Measurements from ENCODE around the gene CD7.

CD7 gene

GRCh38 chr17:82314012-82314726 lies 3.2 kb downstream of the CD7 start:
- Histone ChIP-seq H3F3A (ENCODE audit: control insufficient read depth, insufficient read depth) (peaks cover 3% of the 10 kb centered on the region; the same call in 1 of the 2 replicates), H3K9me2 (replicated peaks; ENCODE audit: control insufficient read depth, low read length) (no peaks in the 10 kb centered on the region), H3K9me3 (ENCODE audit: control insufficient read depth, insufficient read depth, low read length) (peaks cover 17% of the 10 kb centered on the region), H3K36me3 (ENCODE audit: control insufficient read depth, low read length) (no peaks in the 10 kb centered on the region), H3K27ac (ENCODE audit: low read depth, low read length) (no peak overlapping the region), H3K4me1 (ENCODE audit: control insufficient read depth, low read length) (no peaks in the 10 kb centered on the region), H3K4me3 (ENCODE audit: low read length) (no peak overlapping the region), H3K79me2 (ENCODE audit: control insufficient read depth, low read length) (no peaks in the 10 kb centered on the region), H3K4me2 (ENCODE audit: low read length) (no peak overlapping the region), H3K27me3 (ENCODE audit: control insufficient read depth, low read length) (no peaks in the 10 kb centered on the region), H4K20me1 (ENCODE audit: control insufficient read depth, insufficient read depth, low read depth, low read length) (no peaks in the 10 kb centered on the region)
- TF ChIP-seq EZH2phosphoT487 (IDR thresholded peaks at IDR 0.05; ENCODE audit: borderline replicate concordance, low read length), result no peak
- TF ChIP-seq CTCF (IDR thresholded peaks at IDR 0.05; ENCODE audit: low read depth, low read length, poor library complexity, severe bottlenecking), result no peak

DNA sequence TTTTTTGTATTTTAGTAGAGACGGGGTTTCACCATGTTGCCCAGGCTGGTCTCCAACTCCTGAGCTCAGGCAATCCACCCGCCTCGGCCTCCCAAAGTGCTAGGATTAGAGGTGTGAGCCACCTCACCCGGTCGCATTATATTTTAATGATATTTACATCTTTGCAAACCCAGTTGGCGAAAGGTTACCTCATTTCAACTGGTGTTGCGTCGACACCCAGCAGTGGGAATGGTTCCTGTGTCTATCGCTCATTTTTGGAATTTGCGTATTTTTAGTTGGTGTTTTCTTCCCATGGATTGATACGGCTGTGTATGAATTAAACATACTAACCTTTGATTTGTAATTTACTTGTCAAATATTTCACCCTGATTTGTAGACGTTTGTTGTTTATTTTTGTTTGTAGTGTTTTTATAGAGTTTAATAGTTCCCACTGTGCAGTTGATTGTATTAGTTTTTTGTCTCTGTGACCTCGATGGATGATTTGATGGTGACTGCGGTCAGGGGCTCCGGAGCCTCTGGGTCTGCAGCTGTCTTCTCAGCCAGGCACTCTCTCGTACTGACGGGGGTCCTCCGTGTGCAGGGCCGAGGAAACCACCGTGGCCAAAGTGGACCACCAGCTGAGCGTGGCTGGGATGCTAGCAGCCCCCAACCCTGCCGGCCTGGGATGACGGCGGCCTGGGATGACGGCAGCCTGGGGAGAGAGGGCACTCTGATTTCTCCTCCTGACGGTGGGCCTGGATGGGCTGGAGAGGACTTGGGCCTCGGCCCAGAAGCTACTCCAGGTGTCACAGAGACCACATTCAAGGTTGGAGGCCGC lies 4.0 kb downstream of the CD7 start:
- no peak overlapping the region for H3K27ac ChIP-seq (ENCODE audit: low read depth, low read length)
- H4K20me1 ChIP-seq (ENCODE audit: control insufficient read depth, insufficient read depth, low read depth, low read length), result no peaks in the 10 kb centered on the region
- no peaks in the 10 kb centered on the region for H3K4me1 ChIP-seq (ENCODE audit: control insufficient read depth, low read length)
- H3K9me2 ChIP-seq (replicated peaks; ENCODE audit: control insufficient read depth, low read length), result no peaks in the 10 kb centered on the region
- TF ChIP-seq CTCF (IDR thresholded peaks at IDR 0.05; ENCODE audit: low read depth, low read length, poor library complexity, severe bottlenecking) (no peak), EZH2phosphoT487 (IDR thresholded peaks at IDR 0.05; ENCODE audit: borderline replicate concordance, low read length) (no peak)
- peaks cover 9% of the 10 kb centered on the region; the same call in 1 of the 2 replicates for H3K9me3 ChIP-seq (ENCODE audit: control insufficient read depth, insufficient read depth, low read length)
- no peak overlapping the region for H3K4me3 ChIP-seq (ENCODE audit: low read length)
- no peaks in the 10 kb centered on the region for H3K36me3 ChIP-seq (ENCODE audit: control insufficient read depth, low read length)
- H3K27me3 ChIP-seq (ENCODE audit: control insufficient read depth, low read length), result no peaks in the 10 kb centered on the region
- no peak overlapping the region for H3K4me2 ChIP-seq (ENCODE audit: low read length)
- H3K79me2 ChIP-seq (ENCODE audit: control insufficient read depth, low read length), result no peaks in the 10 kb centered on the region
- H3F3A ChIP-seq (ENCODE audit: control insufficient read depth, insufficient read depth), result peaks cover 3% of the 10 kb centered on the region; the same call in 1 of the 2 replicates

DNA sequence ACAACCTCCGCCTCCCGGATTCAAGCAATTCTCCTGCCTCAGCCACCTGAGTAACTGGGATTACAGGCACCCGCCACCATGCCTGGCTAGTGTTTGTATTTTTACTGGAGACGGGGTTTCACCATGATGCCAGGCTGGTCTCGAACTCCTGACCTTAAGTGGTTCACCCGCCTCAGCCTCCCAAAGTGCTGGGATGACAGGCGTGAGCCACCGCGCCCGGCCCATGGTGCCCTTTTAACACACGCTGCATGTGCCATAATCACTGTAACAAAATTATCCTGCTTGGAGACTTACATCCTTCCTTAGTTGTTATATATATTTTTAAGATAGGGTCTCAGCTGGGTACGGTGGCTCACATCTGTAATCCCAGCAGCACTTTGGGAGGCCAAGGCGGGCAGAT lies 5.4 kb downstream of the CD7 start:
- H3K79me2 ChIP-seq (ENCODE audit: control insufficient read depth, low read length), result no peaks in the 10 kb centered on the region
- H3K4me1 ChIP-seq (ENCODE audit: control insufficient read depth, low read length), result no peaks in the 10 kb centered on the region
- H3F3A ChIP-seq (ENCODE audit: control insufficient read depth, insufficient read depth), result no peaks in the 10 kb centered on the region
- H3K9me3 ChIP-seq (ENCODE audit: control insufficient read depth, insufficient read depth, low read length), result no peaks in the 10 kb centered on the region
- no peaks in the 10 kb centered on the region for H3K27me3 ChIP-seq (ENCODE audit: control insufficient read depth, low read length)
- no peaks in the 10 kb centered on the region for H4K20me1 ChIP-seq (ENCODE audit: control insufficient read depth, insufficient read depth, low read depth, low read length)
- H3K36me3 ChIP-seq (ENCODE audit: control insufficient read depth, low read length), result no peaks in the 10 kb centered on the region
- H3K9me2 ChIP-seq (replicated peaks; ENCODE audit: control insufficient read depth, low read length), result no peaks in the 10 kb centered on the region
- no peak overlapping the region for H3K4me2 ChIP-seq (ENCODE audit: low read length)
- no peak overlapping the region for H3K4me3 ChIP-seq (ENCODE audit: low read length)
- TF ChIP-seq EZH2phosphoT487 (IDR thresholded peaks at IDR 0.05; ENCODE audit: borderline replicate concordance, low read length) (no peak), CTCF (IDR thresholded peaks at IDR 0.05; ENCODE audit: low read depth, low read length, poor library complexity, severe bottlenecking) (no peak)
- no peak overlapping the region for H3K27ac ChIP-seq (ENCODE audit: low read depth, low read length)

All from DOHH2 (cell line).